Measurements from ENCODE around the gene PET100.

DNA sequence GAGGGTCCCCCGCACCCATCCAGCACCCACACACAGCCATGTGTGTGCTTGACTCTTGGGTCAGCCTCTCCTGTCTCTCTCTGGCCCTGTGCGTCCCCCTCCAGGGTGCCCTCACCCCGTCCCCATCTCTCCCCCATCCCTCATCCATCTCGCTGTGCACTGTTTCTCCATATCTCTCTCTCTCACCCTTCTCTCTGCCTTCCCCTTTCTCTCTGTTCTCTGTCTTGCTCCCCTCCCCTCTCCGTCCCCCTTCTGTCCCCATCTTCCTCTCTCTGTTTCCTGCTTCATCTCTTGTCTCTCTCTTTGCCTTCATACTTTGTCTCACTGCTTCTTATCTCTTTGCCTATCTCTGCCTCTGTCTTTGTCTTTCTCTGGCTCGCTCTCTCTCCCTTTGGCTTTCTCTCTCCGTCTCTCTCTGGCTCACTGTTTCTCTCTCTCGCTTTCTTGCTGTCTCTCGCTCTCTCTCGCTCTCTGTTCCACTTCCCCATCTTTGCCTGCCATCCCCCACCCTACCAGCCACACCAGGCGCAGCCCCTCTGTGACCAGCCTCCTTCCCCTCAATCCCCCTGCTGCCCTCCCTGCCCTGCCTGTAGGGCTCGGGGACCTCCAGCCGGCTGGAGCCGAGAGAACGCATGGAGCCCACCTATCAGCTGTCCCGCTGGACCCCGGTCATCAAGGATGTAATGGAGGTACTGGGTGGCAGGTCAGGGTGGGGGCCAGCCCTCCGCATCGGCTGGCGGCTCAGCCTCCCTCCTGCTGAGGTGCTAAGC lies 16.2 kb downstream of the PET100 start:
- TF ChIP-seq, protein P1, sequence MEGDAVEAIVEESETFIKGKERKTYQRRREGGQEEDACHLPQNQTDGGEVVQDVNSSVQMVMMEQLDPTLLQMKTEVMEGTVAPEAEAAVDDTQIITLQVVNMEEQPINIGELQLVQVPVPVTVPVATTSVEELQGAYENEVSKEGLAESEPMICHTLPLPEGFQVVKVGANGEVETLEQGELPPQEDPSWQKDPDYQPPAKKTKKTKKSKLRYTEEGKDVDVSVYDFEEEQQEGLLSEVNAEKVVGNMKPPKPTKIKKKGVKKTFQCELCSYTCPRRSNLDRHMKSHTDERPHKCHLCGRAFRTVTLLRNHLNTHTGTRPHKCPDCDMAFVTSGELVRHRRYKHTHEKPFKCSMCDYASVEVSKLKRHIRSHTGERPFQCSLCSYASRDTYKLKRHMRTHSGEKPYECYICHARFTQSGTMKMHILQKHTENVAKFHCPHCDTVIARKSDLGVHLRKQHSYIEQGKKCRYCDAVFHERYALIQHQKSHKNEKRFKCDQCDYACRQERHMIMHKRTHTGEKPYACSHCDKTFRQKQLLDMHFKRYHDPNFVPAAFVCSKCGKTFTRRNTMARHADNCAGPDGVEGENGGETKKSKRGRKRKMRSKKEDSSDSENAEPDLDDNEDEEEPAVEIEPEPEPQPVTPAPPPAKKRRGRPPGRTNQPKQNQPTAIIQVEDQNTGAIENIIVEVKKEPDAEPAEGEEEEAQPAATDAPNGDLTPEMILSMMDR (IDR thresholded peaks at IDR 0.05; ENCODE audit: insufficient read depth, low read length) = no peak
- no peak; the same call in 1 of the 2 replicates for TF ChIP-seq POLR2AphosphoS5 (IDR thresholded peaks at IDR 0.05; ENCODE audit: low read depth)
- TF ChIP-seq SPI1 (IDR thresholded peaks at IDR 0.05; ENCODE audit: borderline replicate concordance, low read depth) = peak; percentile 56
- TF ChIP-seq REST (IDR thresholded peaks at IDR 0.05; ENCODE audit: insufficient replicate concordance, low read depth) = no peak
- no peak for TF ChIP-seq GABPA (IDR thresholded peaks at IDR 0.05; ENCODE audit: low read depth)
